ENCODE results near the gene ZNF76. TPM values are rescaled to one million over a fixed set of nuclear protein-coding genes. Genes with fewer than 3 reads are reported as not detected.

ZNF76 gene
- total RNA-seq, 2 donors from 2014 or later: 39.5 to 75.5 TPM

DNA sequence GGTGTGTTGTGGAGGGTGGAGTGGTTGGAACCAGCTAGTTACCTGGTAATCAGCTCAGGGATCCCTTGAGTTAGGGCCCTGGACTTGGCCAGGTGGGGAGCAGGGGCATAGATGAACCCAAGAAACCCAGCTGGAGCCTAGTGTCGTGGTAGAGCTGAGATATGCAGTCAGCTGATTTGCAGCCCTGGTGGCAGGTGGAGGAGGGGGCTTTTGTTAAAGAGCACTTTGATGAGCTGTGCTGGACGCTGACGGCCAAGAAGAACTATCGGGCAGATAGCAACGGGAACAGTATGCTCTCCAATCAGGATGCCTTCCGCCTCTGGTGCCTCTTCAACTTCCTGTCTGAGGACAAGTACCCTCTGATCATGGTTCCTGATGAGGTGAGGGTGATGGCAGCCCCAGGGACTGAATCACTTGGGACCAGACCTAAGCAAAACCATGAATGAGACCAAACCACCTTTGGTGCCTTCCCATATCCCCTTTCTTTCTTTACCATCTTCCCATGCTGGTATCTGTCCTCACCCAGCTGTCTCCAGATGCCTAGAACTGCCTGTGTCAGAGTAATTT is 50.8 kb downstream of the ZNF76 start:
- no peaks in the 10 kb centered on the region for H3K9me3 ChIP-seq
- 75% methylated on average over 6 of the region's 6 CpGs for WGBS
- no peaks in the 10 kb centered on the region for H3K4me1 ChIP-seq (replicated peaks)
- TF ChIP-seq POLR2AphosphoS5 (IDR thresholded peaks at IDR 0.05) (no peak), POLR2A (IDR thresholded peaks at IDR 0.05) (no peak)
- TF ChIP-seq, protein P1, sequence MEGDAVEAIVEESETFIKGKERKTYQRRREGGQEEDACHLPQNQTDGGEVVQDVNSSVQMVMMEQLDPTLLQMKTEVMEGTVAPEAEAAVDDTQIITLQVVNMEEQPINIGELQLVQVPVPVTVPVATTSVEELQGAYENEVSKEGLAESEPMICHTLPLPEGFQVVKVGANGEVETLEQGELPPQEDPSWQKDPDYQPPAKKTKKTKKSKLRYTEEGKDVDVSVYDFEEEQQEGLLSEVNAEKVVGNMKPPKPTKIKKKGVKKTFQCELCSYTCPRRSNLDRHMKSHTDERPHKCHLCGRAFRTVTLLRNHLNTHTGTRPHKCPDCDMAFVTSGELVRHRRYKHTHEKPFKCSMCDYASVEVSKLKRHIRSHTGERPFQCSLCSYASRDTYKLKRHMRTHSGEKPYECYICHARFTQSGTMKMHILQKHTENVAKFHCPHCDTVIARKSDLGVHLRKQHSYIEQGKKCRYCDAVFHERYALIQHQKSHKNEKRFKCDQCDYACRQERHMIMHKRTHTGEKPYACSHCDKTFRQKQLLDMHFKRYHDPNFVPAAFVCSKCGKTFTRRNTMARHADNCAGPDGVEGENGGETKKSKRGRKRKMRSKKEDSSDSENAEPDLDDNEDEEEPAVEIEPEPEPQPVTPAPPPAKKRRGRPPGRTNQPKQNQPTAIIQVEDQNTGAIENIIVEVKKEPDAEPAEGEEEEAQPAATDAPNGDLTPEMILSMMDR (IDR thresholded peaks at IDR 0.05): no peak
- intact Hi-C loops (cut with DNase I): no loop called here
- H3K27ac ChIP-seq: no peak overlapping the region
- H3K4me3 ChIP-seq: no peak overlapping the region
- H3K36me3 ChIP-seq: no peaks in the 10 kb centered on the region
- DNase-seq (ENCODE audit: low spot score): no peak
- no peaks in the 10 kb centered on the region for H3K27me3 ChIP-seq (replicated peaks; ENCODE audit: insufficient read depth)

DNA sequence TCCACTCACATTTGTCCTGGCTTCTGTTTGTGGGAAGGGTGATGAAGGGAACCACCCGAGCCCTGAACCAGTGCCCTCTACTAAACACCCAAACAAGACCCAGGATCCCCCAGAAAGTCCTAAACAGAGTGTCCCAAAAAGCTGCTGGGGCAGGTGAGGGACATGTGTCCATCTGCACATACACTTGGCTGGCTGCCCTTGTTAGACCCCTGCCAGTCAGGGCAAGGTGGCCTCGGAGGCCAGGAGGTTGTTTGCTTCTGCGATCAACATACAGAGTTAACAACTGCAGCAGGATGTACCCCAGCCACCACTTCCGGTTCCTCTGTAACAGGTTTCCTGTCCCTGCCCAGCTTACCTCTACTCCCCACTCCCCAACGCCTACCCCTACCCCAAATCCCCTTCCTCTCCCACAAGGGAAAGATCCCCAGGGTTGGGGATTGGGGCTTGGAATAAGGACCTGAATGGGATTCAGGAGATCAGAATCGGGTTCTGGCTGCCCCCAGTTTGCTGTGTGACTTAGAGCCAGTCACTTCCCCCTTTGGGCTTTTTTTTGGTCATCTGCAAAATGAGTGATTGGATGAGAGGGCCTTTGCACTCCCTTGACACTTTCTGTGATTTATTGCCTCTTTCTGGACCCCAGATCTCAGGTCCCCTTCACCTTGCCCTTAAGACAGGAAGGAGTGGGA is 52.0 kb downstream of the ZNF76 start:
- 76% methylated on average over 6 of the region's 6 CpGs for WGBS
- no peaks in the 10 kb centered on the region for H3K36me3 ChIP-seq
- TF ChIP-seq POLR2A (IDR thresholded peaks at IDR 0.05) (no peak), POLR2AphosphoS5 (IDR thresholded peaks at IDR 0.05) (no peak)
- TF ChIP-seq, protein P1 (IDR thresholded peaks at IDR 0.05): no peak
- no peaks in the 10 kb centered on the region for H3K27me3 ChIP-seq (replicated peaks; ENCODE audit: insufficient read depth)
- H3K4me3 ChIP-seq: no peak overlapping the region
- no peak overlapping the region for H3K27ac ChIP-seq
- H3K4me1 ChIP-seq (replicated peaks): no peaks in the 10 kb centered on the region
- DNase-seq (ENCODE audit: low spot score): no peak
- intact Hi-C loops (cut with DNase I): no loop called here
- H3K9me3 ChIP-seq: no peaks in the 10 kb centered on the region

DNA sequence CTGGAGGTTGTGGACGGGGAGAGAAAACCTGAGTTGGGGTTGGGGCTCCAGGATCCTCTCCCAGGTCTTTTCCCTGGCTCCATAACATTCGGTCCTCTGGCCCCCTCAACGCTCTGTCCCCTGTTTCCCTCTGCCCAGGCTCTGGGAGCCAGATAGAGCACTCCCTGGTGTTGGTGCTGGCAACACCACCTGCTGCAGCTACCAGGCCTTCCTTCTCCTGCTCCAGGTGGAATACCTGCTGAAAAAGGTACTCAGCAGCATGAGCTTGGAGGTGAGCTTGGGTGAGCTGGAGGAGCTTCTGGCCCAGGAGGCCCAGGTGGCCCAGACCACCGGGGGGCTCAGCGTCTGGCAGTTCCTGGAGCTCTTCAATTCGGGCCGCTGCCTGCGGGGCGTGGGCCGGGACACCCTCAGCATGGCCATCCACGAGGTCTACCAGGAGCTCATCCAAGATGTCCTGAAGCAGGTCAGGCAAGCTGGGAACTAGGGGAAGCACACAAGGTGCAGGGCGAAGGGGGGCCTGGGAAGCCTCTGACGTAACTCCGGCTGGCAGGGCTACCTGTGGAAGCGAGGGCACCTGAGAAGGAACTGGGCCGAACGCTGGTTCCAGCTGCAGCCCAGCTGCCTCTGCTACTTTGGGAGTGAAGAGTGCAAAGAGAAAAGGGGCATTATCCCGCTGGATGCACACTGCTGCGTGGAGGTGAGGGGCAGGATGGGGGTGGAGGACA is 52.7 kb downstream of the ZNF76 start:
- H3K27ac ChIP-seq: no peak overlapping the region
- intact Hi-C loops (cut with DNase I): no loop called here
- no peaks in the 10 kb centered on the region for H3K4me1 ChIP-seq (replicated peaks)
- no peak for TF ChIP-seq POLR2AphosphoS5 (IDR thresholded peaks at IDR 0.05)
- no peak for TF ChIP-seq POLR2A (IDR thresholded peaks at IDR 0.05)
- TF ChIP-seq, protein P1 (IDR thresholded peaks at IDR 0.05): no peak
- DNase-seq (ENCODE audit: low spot score): no peak
- H3K27me3 ChIP-seq (replicated peaks; ENCODE audit: insufficient read depth): no peaks in the 10 kb centered on the region
- no peaks in the 10 kb centered on the region for H3K9me3 ChIP-seq
- 89% methylated on average over 19 of the region's 19 CpGs for WGBS
- H3K36me3 ChIP-seq: no peaks in the 10 kb centered on the region
- H3K4me3 ChIP-seq: no peak overlapping the region

DNA sequence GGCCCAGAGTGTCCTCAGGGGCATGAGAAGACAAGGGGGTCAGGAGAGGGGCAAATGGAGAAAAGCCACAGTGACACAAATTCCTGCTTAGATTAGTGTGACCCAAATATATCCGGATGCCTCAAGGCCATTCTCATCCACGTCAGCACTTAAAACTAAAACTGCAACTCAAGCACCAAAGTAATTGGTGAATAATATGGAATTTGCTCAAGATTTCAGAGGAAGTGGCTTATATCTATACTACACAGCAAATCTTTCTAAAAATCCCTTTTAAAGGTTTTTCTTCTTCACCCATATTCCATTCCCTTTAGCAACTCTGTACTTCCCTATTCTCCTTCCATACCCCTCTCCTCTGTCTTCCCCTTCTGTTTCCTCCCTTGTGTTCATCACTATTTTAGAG is 53.3 kb downstream of the ZNF76 start:
- Histone ChIP-seq H3K9me3 (no peaks in the 10 kb centered on the region), H3K36me3 (no peaks in the 10 kb centered on the region), H3K4me1 (replicated peaks) (peaks cover 4% of the 10 kb centered on the region), H3K27me3 (replicated peaks; ENCODE audit: insufficient read depth) (no peaks in the 10 kb centered on the region), H3K4me3 (no peak overlapping the region), H3K27ac (no peak overlapping the region)
- 46% methylated on average over 2 of the region's 2 CpGs for WGBS
- DNase-seq (ENCODE audit: low spot score): no peak
- intact Hi-C loops (cut with DNase I): no loop called here
- TF ChIP-seq POLR2AphosphoS5 (IDR thresholded peaks at IDR 0.05): no peak
- TF ChIP-seq, protein P1 (IDR thresholded peaks at IDR 0.05): no peak
